SW480 (cell line): Measurements from ENCODE around the gene CYP1A1.
"Not testable (repeated sequence)": the region's sequence is repeated elsewhere in the genome, so short reads cannot be mapped to it uniquely, and the experiment has no call there.

Experiments used
- DNase-seq: peaks from one replicate; pipeline ENCODE4 v3.0.0-alpha.2; 2016; ENCODE audit warnings: low spot score

CYP1A1 gene

DNA sequence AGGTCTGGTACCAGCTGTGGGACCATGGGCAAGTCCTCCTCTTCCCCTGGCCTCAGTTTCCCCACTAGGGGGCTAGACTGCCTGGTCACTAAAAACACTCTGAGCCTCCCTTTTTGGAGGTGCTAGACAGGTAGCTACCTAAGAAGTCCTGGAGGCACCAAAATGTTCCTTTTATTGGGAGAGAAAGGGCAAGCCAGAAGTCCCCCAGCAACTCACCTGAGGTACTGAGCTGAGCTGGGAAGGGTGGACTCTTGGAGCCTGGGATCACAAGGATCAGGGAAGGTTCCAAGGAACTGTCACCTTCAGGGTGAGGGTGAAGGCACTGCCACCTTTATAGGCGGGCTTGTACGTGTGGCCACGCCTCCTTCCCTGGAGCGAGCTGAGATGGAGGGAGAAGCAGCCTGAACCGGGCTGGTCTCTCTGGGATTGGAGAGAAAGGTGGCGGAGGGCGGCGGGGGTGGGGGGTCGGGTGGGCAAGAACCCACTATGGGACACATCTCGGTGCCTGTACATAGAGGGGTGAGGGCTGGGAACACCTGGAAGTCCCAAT lies at the start of gene CYP1A1:
TSS of gene CYP1A1 (minus strand) at position 304 of the 550 bp plus-strand sequence. CDS start 2,431 bp downstream, outside the sequence.
- DNase-seq: peak; percentile 51

DNA sequence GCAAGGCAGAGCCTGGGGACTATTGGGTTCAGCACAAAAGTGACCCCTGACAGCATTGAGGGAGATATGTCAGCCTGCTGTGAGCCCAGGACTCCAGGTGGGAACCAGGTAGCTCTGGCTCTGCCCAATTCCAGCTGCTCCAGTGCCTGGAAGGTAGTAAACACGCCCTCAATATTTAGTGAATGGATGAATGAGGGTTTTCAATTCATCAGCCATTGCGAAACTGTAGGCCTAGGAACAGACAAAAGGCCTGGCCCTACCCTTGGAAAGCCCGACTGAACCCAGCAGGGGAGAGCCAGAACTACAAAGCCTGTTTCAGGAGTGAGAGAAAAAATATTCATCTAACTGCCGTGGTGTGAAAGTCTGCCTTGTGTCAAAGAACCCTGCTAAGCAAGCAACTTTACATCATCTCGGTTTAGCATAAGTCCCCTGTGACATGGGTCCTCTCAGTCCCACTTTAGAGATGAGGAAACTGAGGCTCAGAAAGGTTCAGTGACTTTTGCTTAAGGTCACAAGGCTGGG lies 48.5 kb upstream of the CYP1A1 start:
- no peak for DNase-seq

- no peak for DNase-seq
These were observed 48.0 kb upstream of the CYP1A1 start for GRCh38 chr15:74773329-74773728.

- no peak for DNase-seq
These were observed 45.0 kb upstream of the CYP1A1 start for GRCh38 chr15:74770211-74770903.

DNA sequence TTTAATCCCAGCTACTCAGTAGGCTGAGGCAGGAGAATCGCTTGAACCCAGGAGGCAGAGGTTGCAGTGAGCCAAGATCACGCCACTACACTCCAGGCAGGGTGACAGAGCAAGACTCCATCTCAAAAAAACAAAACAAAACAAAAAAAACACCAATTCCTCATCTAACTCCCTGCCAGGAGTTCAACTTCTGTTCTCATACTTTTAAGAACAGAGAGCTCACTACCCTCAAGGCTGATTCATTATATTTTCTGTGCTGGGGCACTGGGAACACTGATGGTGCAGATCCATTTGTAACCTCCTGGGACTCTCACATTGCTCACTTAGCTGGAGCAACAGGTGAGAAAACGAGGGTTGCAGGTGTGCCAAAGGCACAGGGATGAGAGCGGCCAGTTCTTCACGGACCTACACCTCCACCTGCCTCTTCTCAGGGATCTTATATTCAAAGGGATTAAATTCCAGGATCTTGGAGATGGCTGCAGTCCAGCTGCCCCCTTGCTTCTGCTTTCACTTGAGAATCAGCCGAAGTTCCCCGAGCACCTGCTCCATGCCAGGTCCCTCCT lies 44.2 kb upstream of the CYP1A1 start:
- DNase-seq: no peak

GRCh38 chr15:74768771-74769342 lies 43.5 kb upstream of the CYP1A1 start:
- DNase-seq: peak; percentile 49

DNA sequence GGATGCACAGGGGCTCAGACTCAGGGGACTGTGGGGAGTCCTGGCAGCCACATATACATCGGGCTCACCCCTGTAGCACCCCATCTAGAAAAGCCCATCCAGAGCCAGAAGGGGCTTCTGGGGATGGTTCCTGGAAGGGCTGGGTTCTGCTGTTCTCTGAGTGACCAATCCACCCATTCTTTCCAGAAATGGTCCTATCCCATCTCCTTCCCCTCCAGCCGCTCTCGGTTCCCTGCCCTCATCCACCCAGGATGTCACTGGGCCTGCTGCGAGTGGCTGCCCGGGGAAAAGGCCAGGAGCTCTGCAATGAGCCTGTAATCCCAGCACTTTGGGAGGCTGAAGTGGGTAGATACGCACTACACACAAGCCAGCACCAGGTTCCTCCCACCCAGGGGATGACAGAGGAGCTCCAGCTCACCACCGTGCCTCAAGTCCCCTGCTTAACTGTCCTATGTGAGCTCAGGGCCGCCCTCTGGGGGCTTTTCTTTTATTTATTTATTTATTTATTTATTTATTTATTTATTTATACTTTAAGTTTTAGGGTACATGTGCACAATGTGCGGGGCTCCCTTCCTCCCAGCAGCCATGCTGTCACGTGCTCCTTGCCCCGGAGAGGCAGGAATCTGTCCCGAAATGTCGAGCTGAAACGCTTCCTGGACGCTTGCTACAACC lies 42.9 kb upstream of the CYP1A1 start:
- no peak for DNase-seq

DNA sequence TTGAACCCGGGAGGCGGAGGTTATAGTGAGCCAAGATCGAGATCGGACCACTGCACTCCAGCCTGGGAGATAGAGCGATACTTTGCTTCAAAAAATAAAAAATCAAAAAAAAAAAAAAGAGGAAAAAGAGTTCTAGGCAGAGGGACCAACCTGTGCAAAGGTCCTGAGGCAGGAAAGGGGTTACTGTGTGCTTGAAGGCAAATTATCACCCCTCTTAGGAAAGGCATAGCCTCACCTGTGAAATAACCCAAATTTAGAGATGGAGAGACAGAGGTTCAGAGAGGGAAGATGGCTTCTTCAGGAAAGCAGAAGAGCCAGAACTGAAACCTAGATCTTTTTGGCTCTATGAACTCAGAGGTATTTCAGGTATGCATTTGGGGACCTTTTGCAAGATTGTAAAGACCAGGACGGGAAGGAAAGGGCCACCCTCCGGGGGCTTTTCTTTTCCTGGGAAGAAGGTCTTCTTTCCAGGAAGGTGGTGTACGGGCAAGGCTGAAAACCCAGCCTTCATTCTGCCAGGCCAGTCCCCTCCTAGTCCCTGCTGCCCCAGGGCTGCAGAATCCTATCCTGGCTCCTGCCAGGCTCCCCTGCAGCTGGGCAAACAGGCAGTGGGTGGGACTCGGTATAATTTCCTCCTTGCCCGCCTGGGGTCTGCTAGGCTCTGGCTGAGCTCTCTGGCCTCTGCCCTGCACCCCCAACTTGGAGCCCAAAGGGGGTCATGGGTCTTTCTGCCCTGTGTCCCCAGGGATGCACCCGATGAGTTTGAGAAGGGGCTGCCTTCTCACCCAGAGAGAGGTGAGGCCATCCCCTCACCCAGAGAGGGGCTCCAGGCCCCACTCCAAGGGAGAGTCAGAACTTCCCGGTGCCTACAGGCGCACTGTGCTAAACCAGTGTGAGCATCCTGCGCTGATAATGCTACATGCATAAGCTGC lies 42.1 kb upstream of the CYP1A1 start:
- no peak for DNase-seq

- DNase-seq: no peak
These were observed 38.1 kb upstream of the CYP1A1 start for GRCh38 chr15:74763416-74763815.

DNA sequence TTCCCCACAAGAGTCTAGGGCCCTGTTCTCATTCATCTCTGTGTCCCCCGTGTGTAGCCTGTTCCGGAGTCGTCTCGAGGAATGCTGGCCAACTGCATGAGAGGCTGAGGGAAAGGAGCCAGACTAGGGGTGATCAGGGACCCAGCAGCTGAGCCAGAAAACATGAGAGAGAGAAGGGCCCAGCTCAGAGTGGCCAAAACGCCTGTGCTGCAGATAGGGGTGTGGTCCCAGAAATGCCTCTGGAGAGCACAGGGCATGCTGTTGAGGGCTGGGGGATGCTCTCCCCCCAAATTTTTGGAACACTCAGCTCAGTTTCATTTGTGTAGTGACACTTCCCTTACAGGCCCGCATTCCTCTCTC lies 37.4 kb upstream of the CYP1A1 start:
- DNase-seq: no peak

DNA sequence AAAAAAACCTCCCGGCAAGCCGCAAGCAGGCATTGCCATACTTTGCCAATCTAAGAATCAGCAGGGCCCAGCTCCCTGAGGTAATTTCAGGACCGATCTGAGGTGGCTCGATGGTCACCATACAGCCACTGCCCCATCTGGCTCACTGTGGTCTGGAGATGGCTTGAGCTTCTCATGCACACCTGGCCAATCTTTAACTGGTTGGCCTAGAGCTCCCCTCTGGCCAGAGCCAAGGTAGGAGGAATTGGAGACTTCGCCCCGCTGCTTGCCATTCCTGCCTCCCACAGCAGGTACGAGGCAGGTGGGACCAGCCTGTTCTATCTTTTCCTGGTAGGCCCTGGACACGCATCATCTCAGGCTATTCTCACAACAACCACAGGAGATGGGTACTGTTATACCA lies 33.4 kb upstream of the CYP1A1 start:
- DNase-seq: no peak

- no peak for DNase-seq
These were observed 29.4 kb upstream of the CYP1A1 start for GRCh38 chr15:74754593-74755215.

DNA sequence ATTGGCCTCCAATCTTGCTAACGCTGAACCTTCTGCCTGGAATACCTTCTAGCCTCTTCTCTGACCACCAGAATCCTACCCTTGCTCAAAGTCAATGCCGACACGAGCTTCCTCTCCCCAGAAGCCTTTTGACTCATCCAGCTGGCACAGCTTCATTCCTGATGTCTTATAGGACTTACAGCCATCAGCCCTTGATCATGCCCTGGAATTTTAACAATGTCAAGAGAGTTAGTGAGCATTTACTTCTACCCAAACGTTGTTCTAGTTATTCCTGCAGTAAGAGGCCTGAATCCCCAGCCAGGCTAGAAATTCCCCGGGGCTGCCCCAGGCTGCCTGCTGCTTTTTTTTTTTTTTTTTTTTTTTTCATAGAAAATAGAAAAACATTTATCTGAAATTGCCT lies 27.2 kb upstream of the CYP1A1 start:
- DNase-seq: no peak

- no peak for DNase-seq
These were observed 26.7 kb upstream of the CYP1A1 start for GRCh38 chr15:74752011-74752410.

DNA sequence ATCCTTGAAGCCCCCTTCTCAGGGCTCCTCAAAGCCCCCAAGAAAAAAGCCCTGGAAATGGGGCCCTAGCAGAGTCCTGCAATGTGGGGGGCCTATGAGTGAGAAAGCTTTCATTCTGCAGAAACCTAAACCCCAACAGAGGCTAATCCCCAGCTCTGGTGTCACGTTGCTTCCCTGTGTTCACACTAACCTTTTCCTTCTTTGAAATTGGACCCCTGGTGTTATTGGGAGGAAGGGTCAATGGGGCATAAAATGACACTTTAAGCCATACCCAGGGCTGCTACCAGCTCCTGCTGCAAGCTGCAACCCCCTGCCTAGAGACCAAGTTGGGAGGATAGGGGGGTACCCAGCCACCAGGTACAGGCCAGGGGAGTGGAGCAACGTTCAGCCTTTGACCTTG lies 25.4 kb upstream of the CYP1A1 start:
- DNase-seq: no peak

DNA sequence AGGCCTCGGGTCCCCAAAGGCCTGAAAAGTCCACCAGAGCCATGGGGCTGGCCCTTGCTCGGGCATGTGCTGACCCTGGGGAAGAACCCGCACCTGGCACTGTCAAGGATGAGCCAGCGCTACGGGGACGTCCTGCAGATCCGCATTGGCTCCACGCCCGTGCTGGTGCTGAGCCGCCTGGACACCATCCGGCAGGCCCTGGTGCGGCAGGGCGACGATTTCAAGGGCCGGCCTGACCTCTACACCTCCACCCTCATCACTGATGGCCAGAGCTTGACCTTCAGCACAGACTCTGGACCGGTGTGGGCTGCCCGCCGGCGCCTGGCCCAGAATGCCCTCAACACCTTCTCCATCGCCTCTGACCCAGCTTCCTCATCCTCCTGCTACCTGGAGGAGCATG lies 24.5 kb upstream of the CYP1A1 start:
- no peak for DNase-seq

- DNase-seq: no peak
These were observed 23.1 kb upstream of the CYP1A1 start, which contains the start of gene CYP1A2 for GRCh38 chr15:74748322-74748946. Gene CYP1A2, plus strand, starts transcription at chr15:74748845. Its CDS starts 894 bp downstream, at chr15:74749739.

DNA sequence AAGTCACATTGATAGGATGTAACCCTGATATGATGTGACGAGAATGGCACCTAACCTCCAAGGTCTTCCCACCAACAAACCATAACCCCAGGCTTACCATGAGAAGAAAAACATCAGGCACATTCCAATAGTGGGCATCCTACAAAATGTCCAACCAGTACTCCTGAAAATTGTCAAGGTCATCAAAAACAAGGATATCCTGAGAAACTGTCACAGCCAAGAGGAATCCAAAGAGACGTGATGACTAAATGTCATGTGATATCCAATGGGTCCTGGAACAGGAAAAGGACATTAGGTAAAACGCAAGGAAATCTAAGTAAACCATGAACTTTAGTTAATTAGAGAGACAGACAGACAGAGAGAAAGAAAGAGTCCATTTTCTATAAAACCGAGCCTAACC lies 21.1 kb upstream of the CYP1A1 start:
- no peak for DNase-seq

GRCh38 chr15:74742422-74742821 lies 17.1 kb upstream of the CYP1A1 start:
- DNase-seq: no peak

GRCh38 chr15:74738239-74738638 lies 12.9 kb upstream of the CYP1A1 start:
- DNase-seq: not testable (repeated sequence)
